Mesenchymal stem cell (in vitro differentiated cells and primary cell): ENCODE results near the gene RABGAP1L.
"Not testable (repeated sequence)": the region's sequence is repeated elsewhere in the genome, so short reads cannot be mapped to it uniquely, and the experiment has no call there.

Source experiments
- DNase-seq: peaks from one replicate; pipeline ENCODE4 v3.0.0-alpha.2; 2013
- H2AFZ ChIP-seq: one replicate; pipeline ENCODE4 v1.6.1; 2013; ENCODE audit warnings: low read depth, mild to moderate bottlenecking, control low read depth, inconsistent platforms, low read length, moderate library complexity
- H2AK5ac ChIP-seq: 2 replicates; pipeline ENCODE4 v1.6.1; 2013; ENCODE audit warnings: low read length, moderate library complexity, mild to moderate bottlenecking, inconsistent platforms; ENCODE audit not compliant: severe bottlenecking
- H2BK120ac ChIP-seq: one replicate; pipeline ENCODE4 v1.6.1; 2013; ENCODE audit warnings: low read depth, mild to moderate bottlenecking, inconsistent platforms, low read length, moderate library complexity
- H2BK12ac ChIP-seq, 2 experiments: one replicate each; pipeline ENCODE4 v1.6.1; 2013; ENCODE audit warnings: inconsistent platforms in 2 of 2, low read length in 2 of 2, mild to moderate bottlenecking in 2 of 2, moderate library complexity in 2 of 2, control low read depth in 1 of 2
- H2BK15ac ChIP-seq: one replicate; pipeline ENCODE4 v1.6.1; 2013; ENCODE audit warnings: mild to moderate bottlenecking, low read depth, inconsistent platforms; ENCODE audit not compliant: poor library complexity, severe bottlenecking
- H2BK5ac ChIP-seq: 2 replicates; pipeline ENCODE4 v1.6.1; 2013; ENCODE audit warnings: low read depth, mild to moderate bottlenecking, low read length, control low read depth, inconsistent platforms; ENCODE audit not compliant: poor library complexity, severe bottlenecking
- H3K14ac ChIP-seq, 2 experiments: one replicate each; pipeline ENCODE4 v1.6.1; 2013; ENCODE audit warnings: inconsistent platforms in 2 of 2, low read length in 2 of 2, control low read depth in 1 of 2, mild to moderate bottlenecking in 1 of 2, moderate library complexity in 1 of 2
- H3K18ac ChIP-seq, 2 experiments: one replicate each; pipeline ENCODE4 v1.6.1; 2013; ENCODE audit warnings: inconsistent platforms in 2 of 2, low read length in 2 of 2, control low read depth in 1 of 2, low read depth in 1 of 2, mild to moderate bottlenecking in 1 of 2
- H3K23ac ChIP-seq, 2 experiments: one replicate each; pipeline ENCODE4 v1.6.1; 2013; ENCODE audit warnings: inconsistent platforms in 2 of 2, low read length in 2 of 2, mild to moderate bottlenecking in 2 of 2, moderate library complexity in 2 of 2, control low read depth in 1 of 2
- H3K27ac ChIP-seq: 2 replicates; pipeline ENCODE4 v1.5.1; 2013; ENCODE audit warnings: mild to moderate bottlenecking, moderate library complexity, low read length, control low read depth, inconsistent platforms; ENCODE audit not compliant: poor library complexity, severe bottlenecking
- H3K27me3 ChIP-seq, 2 experiments: 2 replicates each; pipeline versions ENCODE4 v1.6.1 to v1.7.0; 2013; ENCODE audit warnings: low read length in 2 of 2, mild to moderate bottlenecking in 2 of 2, moderate library complexity in 2 of 2, control low read depth in 1 of 2, inconsistent platforms in 1 of 2; ENCODE audit not compliant: control insufficient read depth in 1 of 2, insufficient read depth in 1 of 2
- H3K36me3 ChIP-seq, 2 experiments: 2 replicates each; pipeline versions ENCODE4 v1.6.1 to v1.7.0; 2013; ENCODE audit warnings: low read length in 2 of 2, control low read depth in 1 of 2, inconsistent platforms in 1 of 2, low read depth in 1 of 2, mild to moderate bottlenecking in 1 of 2; ENCODE audit not compliant: insufficient read depth in 2 of 2, control insufficient read depth in 1 of 2
- H3K4ac ChIP-seq, 2 experiments: one replicate each; pipeline ENCODE4 v1.6.1; 2013; ENCODE audit warnings: inconsistent platforms in 2 of 2, low read length in 2 of 2, mild to moderate bottlenecking in 2 of 2, moderate library complexity in 2 of 2, control low read depth in 1 of 2, low read depth in 1 of 2
- H3K4me1 ChIP-seq: 2 replicates; pipeline ENCODE4 v1.6.1; 2013; ENCODE audit warnings: low read depth, low read length, control low read depth; ENCODE audit not compliant: control insufficient read depth, insufficient read depth
- H3K4me2 ChIP-seq: 2 replicates; pipeline ENCODE4 v1.6.1; 2013; ENCODE audit warnings: low read length, mild to moderate bottlenecking, inconsistent platforms; ENCODE audit not compliant: poor library complexity, severe bottlenecking
- H3K4me3 ChIP-seq, 2 experiments: 2 replicates each; pipeline versions ENCODE4 v1.5.1 to v1.7.0; 2013; ENCODE audit warnings: low read length in 2 of 2, mild to moderate bottlenecking in 2 of 2, control low read depth in 1 of 2, low read depth in 1 of 2; ENCODE audit not compliant: insufficient read depth in 1 of 2
- H3K79me1 ChIP-seq: replicated peaks from 2 replicates; pipeline ENCODE4 v1.6.1; 2013; ENCODE audit warnings: mild to moderate bottlenecking, control low read depth, low read length, inconsistent platforms; ENCODE audit not compliant: poor library complexity, severe bottlenecking
- H3K9ac ChIP-seq: 2 replicates; pipeline ENCODE4 v1.7.0; 2013; ENCODE audit warnings: mild to moderate bottlenecking, low read length, moderate library complexity
- H3K9me3 ChIP-seq: 2 replicates; pipeline ENCODE4 v1.7.0; 2013; ENCODE audit warnings: mild to moderate bottlenecking, low read length; ENCODE audit not compliant: control insufficient read depth
- H4K8ac ChIP-seq: one replicate; pipeline ENCODE4 v1.6.1; 2013; ENCODE audit warnings: inconsistent platforms, mild to moderate bottlenecking, low read length, moderate library complexity
- H4K91ac ChIP-seq: one replicate; pipeline ENCODE4 v1.6.1; 2013; ENCODE audit warnings: mild to moderate bottlenecking, low read length, inconsistent platforms
- WGBS: methylation state at CpG from one replicate; pipeline ENCODE4 v1.1.7; 2013; ENCODE audit warnings: mixed read lengths; 5-methylcytosine and 5-hydroxymethylcytosine counted together

The RABGAP1L gene

DNA sequence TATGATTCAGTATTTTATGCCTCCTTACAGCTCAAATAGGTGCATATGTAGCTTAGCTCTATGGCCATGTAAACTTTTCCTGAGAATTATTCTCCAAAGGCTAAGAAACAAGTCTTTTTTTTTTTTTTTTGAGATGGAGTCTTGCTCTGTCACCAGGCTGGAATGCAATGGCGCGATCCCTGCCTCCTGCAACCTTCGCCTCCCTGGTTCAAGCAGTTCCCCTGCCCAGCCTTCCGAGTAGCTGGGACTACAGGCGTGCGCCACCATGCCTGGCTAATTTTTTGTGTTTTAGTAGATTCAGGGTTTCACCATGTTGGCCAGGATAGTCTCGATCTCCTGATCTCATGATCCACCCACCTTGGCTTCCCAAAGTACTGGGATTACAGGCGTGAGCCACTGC is 657.3 kb downstream of the RABGAP1L start:
- not testable (repeated sequence) for H3K4me1 ChIP-seq, DNase-seq, H3K4me2 ChIP-seq, H3K9ac ChIP-seq, H3K27ac ChIP-seq, H2BK12ac ChIP-seq, H3K4me3 ChIP-seq, H3K23ac ChIP-seq, H2AK5ac ChIP-seq, H3K4ac ChIP-seq, H2AFZ ChIP-seq, H3K18ac ChIP-seq, H2BK5ac ChIP-seq, H3K79me1 ChIP-seq, H3K36me3 ChIP-seq, H2BK120ac ChIP-seq, H4K91ac ChIP-seq, H3K14ac ChIP-seq, H2BK15ac ChIP-seq, H3K27me3 ChIP-seq, H4K8ac ChIP-seq, H3K9me3 ChIP-seq
- WGBS, result 100% methylated on average over 6 of the region's 8 CpGs

DNA sequence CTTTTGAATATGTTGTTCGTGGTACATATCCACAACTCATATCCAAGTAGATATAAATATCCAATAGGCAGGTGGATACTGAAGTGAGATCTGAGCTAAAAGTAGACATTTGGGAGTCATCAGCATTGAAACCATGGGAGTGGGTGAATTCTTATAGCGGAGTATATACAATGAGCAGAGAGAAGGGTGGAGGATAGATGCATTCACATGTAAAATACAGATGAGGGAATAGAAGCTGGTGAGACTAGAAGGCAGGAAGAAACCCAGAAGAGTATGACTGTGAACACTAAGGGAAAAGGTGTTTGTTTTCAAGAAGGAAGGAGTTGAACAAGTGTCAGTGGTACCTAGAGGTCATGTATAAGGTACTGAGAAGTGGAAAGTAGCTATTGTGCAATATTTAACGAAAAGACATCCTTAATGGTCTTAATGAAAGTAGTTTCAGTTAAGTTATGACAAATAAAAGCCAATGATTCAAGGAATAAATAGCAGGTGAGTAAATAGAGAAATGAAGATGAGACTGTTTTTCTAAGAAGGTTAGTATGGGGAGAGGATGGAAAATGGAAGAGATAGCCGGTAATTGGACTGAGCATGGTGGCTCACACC is 658.8 kb downstream of the RABGAP1L start:
- 78% methylated on average over 3 of the region's 4 CpGs for WGBS
- H2BK5ac ChIP-seq, result no peak overlapping the region

DNA sequence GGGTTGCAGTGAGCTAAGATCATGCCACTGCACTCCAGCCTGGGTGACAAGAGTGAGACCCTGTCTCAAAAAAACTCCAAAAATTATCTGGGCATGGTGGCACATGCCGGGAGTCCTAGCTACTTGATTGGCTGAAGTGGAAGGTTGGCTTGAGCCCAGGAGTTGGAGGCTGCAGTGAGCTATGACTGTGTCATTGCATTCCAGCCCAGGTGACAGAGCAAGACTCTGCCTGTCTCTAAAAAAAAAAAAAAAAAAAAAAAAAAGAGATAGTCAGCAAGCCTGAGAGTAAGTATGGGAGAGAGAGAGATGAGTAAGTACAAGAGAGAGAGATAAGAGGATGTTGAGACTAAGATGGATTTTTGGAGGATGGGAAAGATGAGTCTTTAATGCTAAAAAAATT is 659.6 kb downstream of the RABGAP1L start:
- Histone ChIP-seq H3K79me1 (peaks cover 5% of the 10 kb centered on the region), H3K4ac (no peak overlapping the region), H3K14ac (no peak overlapping the region), H2BK5ac (no peak overlapping the region), H2AFZ (no peak overlapping the region), H2AK5ac (no peak overlapping the region), H3K27ac (no peak overlapping the region), H2BK15ac (no peak overlapping the region), H3K23ac (no peak overlapping the region), H3K9ac (no peak overlapping the region), H4K91ac (no peak overlapping the region), H2BK12ac (no peak overlapping the region), H3K4me2 (no peak overlapping the region), H4K8ac (no peak overlapping the region), H2BK120ac (no peak overlapping the region), H3K9me3 (no peaks in the 10 kb centered on the region), H3K27me3 (no peaks in the 10 kb centered on the region), H3K4me1 (peaks cover 2% of the 10 kb centered on the region), H3K4me3 (no peak overlapping the region), H3K18ac (no peak overlapping the region), H3K36me3 (no peaks in the 10 kb centered on the region)
- 100% methylated on average over 1 of the region's 1 CpG for WGBS
- DNase-seq, result no peak

More for the DNA sequence above, 658.8 kb downstream of the RABGAP1L start:
- Histone ChIP-seq H3K79me1 (peaks cover 5% of the 10 kb centered on the region), H2BK12ac (no peak overlapping the region), H2AFZ (no peak overlapping the region), H3K36me3 (no peaks in the 10 kb centered on the region), H3K9me3 (no peaks in the 10 kb centered on the region), H3K4me2 (no peak overlapping the region), H3K9ac (no peak overlapping the region), H3K4me1 (peaks cover 2% of the 10 kb centered on the region), H4K91ac (no peak overlapping the region), H3K4me3 (no peak overlapping the region), H2BK120ac (no peak overlapping the region), H4K8ac (no peak overlapping the region), H3K27me3 (no peaks in the 10 kb centered on the region), H3K23ac (no peak overlapping the region), H2BK15ac (no peak overlapping the region), H3K18ac (no peak overlapping the region), H3K4ac (no peak overlapping the region), H3K27ac (no peak overlapping the region), H3K14ac (no peak overlapping the region), H2AK5ac (no peak overlapping the region)
- DNase-seq, result no peak

DNA sequence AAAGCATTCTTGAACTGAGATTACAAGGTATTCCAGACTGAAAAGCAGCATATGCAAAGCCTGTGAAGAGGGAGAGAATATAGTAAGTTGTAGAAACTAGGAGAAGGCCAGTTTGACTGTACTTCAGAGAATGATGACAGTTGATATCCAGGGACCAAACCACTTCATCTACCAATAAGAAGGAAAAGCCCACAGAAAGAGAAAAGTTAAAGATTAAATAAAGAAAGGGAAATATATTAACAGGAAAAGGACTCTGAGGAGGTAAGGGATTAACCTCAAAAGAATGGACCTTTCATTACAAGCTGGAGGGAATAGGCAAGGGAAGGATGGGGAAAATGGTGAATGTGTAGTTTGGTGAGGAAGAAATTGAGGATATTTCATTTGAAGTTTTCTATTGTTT is 660.3 kb downstream of the RABGAP1L start:
- DNase-seq, result no peak
- no peaks in the 10 kb centered on the region for H3K9me3 ChIP-seq

More for the DNA sequence above, 660.3 kb downstream of the RABGAP1L start:
- H3K36me3 ChIP-seq, result no peaks in the 10 kb centered on the region
- no peak overlapping the region for H4K8ac ChIP-seq
- no peaks in the 10 kb centered on the region for H3K27me3 ChIP-seq
- H3K27ac ChIP-seq, result no peak overlapping the region
- H3K9ac ChIP-seq, result no peak overlapping the region
- no peak overlapping the region for H3K23ac ChIP-seq
- H2AFZ ChIP-seq, result no peak overlapping the region
- H2BK5ac ChIP-seq, result no peak overlapping the region
- H2BK12ac ChIP-seq, result no peak overlapping the region
- H3K4me1 ChIP-seq, result peaks cover 2% of the 10 kb centered on the region
- H4K91ac ChIP-seq, result no peak overlapping the region
- no peak overlapping the region for H2BK15ac ChIP-seq
- H2BK120ac ChIP-seq, result no peak overlapping the region
- peaks cover 5% of the 10 kb centered on the region for H3K79me1 ChIP-seq
- H3K18ac ChIP-seq, result no peak overlapping the region
- H3K4ac ChIP-seq, result no peak overlapping the region
- H3K4me3 ChIP-seq, result no peak overlapping the region
- no peak overlapping the region for H3K14ac ChIP-seq
- no peak overlapping the region for H3K4me2 ChIP-seq
- no peak overlapping the region for H2AK5ac ChIP-seq
